Neural cell (in vitro differentiated cells): Measurements from ENCODE around the gene LRCOL1. TPM values are rescaled to one million over a fixed set of nuclear protein-coding genes. Genes with fewer than 3 reads are reported as not detected.

Source experiments
- H2AFZ ChIP-seq: fragments of 200-600, 300-800 bp; sonication (generic), shearing (Covaris generic); 2 replicates; pipeline ENCODE4 v1.6.0; 2014; ENCODE audit warnings: low read depth, mild to moderate bottlenecking, antibody characterized with exemption, low read length, moderate library complexity
- H3F3A ChIP-seq: fragments of 200-600 bp; shearing (Covaris generic); 2 replicates; pipeline ENCODE4 v1.6.1; 2016; ENCODE audit warnings: mild to moderate bottlenecking, moderate library complexity, mixed read lengths, antibody characterized with exemption, low read length; ENCODE audit not compliant: insufficient read depth, poor library complexity, severe bottlenecking
- H3K27ac ChIP-seq: fragments of 200-600, 300-800 bp; sonication (generic), shearing (Covaris generic); 2 replicates; pipeline ENCODE4 v1.5.1; 2014; ENCODE audit warnings: mild to moderate bottlenecking, low read length, moderate library complexity
- H3K27me3 ChIP-seq: fragments of 300-800, 200-600 bp; sonication (generic), shearing (Covaris generic); 2 replicates; pipeline ENCODE4 v1.6.0; 2014; ENCODE audit warnings: mild to moderate bottlenecking, low read depth, low read length, moderate library complexity; ENCODE audit not compliant: insufficient read depth
- H3K36me3 ChIP-seq: fragments of 300-800, 200-600 bp; sonication (generic), shearing (Covaris generic); 2 replicates; pipeline ENCODE4 v1.5.1; 2014; ENCODE audit warnings: mild to moderate bottlenecking, antibody characterized with exemption, low read length, moderate library complexity; ENCODE audit not compliant: insufficient read depth
- H3K4me2 ChIP-seq: fragments of 300-800, 200-600 bp; sonication (generic), shearing (Covaris generic); 2 replicates; pipeline ENCODE4 v1.6.0; 2014; ENCODE audit warnings: mild to moderate bottlenecking, low read length
- H3K4me3 ChIP-seq: fragments of 300-800, 200-600 bp; sonication (generic), shearing (Covaris generic); 2 replicates; pipeline ENCODE4 v1.5.1; 2014; ENCODE audit warnings: mild to moderate bottlenecking, low read length, moderate library complexity
- H3K79me2 ChIP-seq: fragments of 200-600 bp; shearing (Covaris generic); replicated peaks from 2 replicates; pipeline ENCODE4 v1.6.0; 2014; ENCODE audit warnings: mild to moderate bottlenecking, low read length, moderate library complexity; ENCODE audit not compliant: insufficient read depth
- H3K9ac ChIP-seq: fragments of 300-800, 200-600 bp; sonication (generic), shearing (Covaris generic); 2 replicates; pipeline ENCODE4 v1.6.1; 2016; ENCODE audit warnings: mild to moderate bottlenecking, low read length, mixed read lengths
- H3K9me2 ChIP-seq: fragments of 200-600 bp; shearing (Covaris generic); 2 replicates; pipeline ENCODE4 v1.6.1; 2016; ENCODE audit warnings: mild to moderate bottlenecking, low read length, mixed read lengths; ENCODE audit not compliant: insufficient read depth
- H3K9me3 ChIP-seq: fragments of 200-600, 300-800 bp; sonication (generic), shearing (Covaris generic); 2 replicates; pipeline ENCODE4 v1.6.1; 2016; ENCODE audit warnings: mild to moderate bottlenecking, mixed run types, low read length, moderate library complexity, mixed read lengths
- H4K20me1 ChIP-seq: fragments of 200-600 bp; shearing (Covaris generic); 2 replicates; pipeline ENCODE4 v1.6.1; 2016; ENCODE audit warnings: mild to moderate bottlenecking, mixed run types; ENCODE audit not compliant: insufficient read depth
- EP300 ChIP-seq: fragments of 450-650 bp; conservative IDR thresholded peaks from 2 replicates; pipeline ENCODE4 v1.6.1; 2014; ENCODE audit warnings: antibody characterized with exemption, mild to moderate bottlenecking, moderate library complexity; ENCODE audit not compliant: poor library complexity, severe bottlenecking
- EZH2 ChIP-seq: fragments of 200-600, 300-800 bp; shearing (Covaris generic), sonication (generic); IDR thresholded peaks from 2 replicates; pipeline ENCODE4 v1.6.1; 2014; ENCODE audit warnings: antibody characterized with exemption, low read length, borderline replicate concordance, mild to moderate bottlenecking; ENCODE audit not compliant: insufficient read depth, poor library complexity, severe bottlenecking
- MXI1 ChIP-seq: fragments of 450-650 bp; conservative IDR thresholded peaks from 2 replicates; pipeline ENCODE4 v1.6.1; 2014; ENCODE audit warnings: antibody characterized with exemption, mild to moderate bottlenecking; ENCODE audit not compliant: poor library complexity, severe bottlenecking
- POLR2AphosphoS5 ChIP-seq: IDR thresholded peaks from 2 replicates; pipeline ENCODE4 v1.6.1; 2012
- RAD21 ChIP-seq: fragments of 450-650 bp; conservative IDR thresholded peaks from 2 replicates; pipeline ENCODE4 v1.6.1; 2014; ENCODE audit warnings: antibody characterized with exemption, mild to moderate bottlenecking, moderate library complexity
- REST ChIP-seq: IDR thresholded peaks from 2 replicates; pipeline ENCODE4 v1.6.1; 2012; ENCODE audit warnings: borderline replicate concordance
- SMC3 ChIP-seq: fragments of 450-650 bp; conservative IDR thresholded peaks from 2 replicates; pipeline ENCODE4 v1.6.1; 2014; ENCODE audit warnings: antibody characterized with exemption, mild to moderate bottlenecking, moderate library complexity; ENCODE audit not compliant: poor library complexity
- TAF1 ChIP-seq: IDR thresholded peaks from 2 replicates; pipeline ENCODE4 v1.6.1; 2012; ENCODE audit warnings: low read depth
- polyA plus RNA-seq: library from polyadenylated mRNA; depleted of rRNA; stranded (reverse); fragments of >200 nt; gene quantifications from 2 replicates; pipeline ENCODE4 v1.2.3, GENCODE V29; 2014
- TF ChIP-seq, protein P1 (sequence below): fragments of 450-650 bp; IDR thresholded peaks from 2 replicates; pipeline ENCODE4 v1.5.1; 2014; ENCODE audit warnings: antibody characterized with exemption, mild to moderate bottlenecking, moderate library complexity; ENCODE audit not compliant: poor library complexity, severe bottlenecking

Gene LRCOL1
- polyA plus RNA-seq, 1 donor from 2014 or later, result not detected

DNA sequence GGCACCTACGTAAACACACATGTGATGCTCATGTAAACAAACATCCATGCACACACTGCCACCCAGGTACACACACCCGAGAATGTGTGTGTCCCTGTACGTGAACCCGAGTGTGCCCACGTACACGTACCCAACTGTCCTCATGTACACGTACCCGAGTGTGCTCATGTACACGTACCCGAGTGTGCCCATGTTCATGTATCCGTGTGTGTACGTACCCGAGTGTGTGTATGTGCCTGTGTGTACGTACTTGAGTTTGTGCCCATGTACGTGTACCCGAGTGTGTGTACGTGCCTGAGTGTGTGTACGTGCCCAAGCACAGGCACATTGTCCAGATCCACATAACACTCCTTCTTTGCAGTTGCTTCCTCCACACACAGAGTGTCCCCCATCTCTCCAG, 45.0 kb downstream of the LRCOL1 start:
- Histone ChIP-seq H3K27me3 (no peaks in the 10 kb centered on the region), H4K20me1 (peaks cover 13% of the 10 kb centered on the region), H3K79me2 (peaks cover 46% of the 10 kb centered on the region), H3K9ac (no peak overlapping the region), H3K4me2 (no peak overlapping the region), H3K27ac (no peak overlapping the region), H3F3A (no peaks in the 10 kb centered on the region), H3K4me3 (no peak overlapping the region), H3K9me2 (no peaks in the 10 kb centered on the region), H3K9me3 (no peaks in the 10 kb centered on the region), H3K36me3 (no peaks in the 10 kb centered on the region), H2AFZ (no peak overlapping the region)
- TF ChIP-seq POLR2AphosphoS5 (no peak), EP300 (no peak), REST (no peak), TAF1 (no peak), SMC3 (no peak), EZH2 (no peak), RAD21 (no peak), MXI1 (no peak)
- TF ChIP-seq, protein P1, sequence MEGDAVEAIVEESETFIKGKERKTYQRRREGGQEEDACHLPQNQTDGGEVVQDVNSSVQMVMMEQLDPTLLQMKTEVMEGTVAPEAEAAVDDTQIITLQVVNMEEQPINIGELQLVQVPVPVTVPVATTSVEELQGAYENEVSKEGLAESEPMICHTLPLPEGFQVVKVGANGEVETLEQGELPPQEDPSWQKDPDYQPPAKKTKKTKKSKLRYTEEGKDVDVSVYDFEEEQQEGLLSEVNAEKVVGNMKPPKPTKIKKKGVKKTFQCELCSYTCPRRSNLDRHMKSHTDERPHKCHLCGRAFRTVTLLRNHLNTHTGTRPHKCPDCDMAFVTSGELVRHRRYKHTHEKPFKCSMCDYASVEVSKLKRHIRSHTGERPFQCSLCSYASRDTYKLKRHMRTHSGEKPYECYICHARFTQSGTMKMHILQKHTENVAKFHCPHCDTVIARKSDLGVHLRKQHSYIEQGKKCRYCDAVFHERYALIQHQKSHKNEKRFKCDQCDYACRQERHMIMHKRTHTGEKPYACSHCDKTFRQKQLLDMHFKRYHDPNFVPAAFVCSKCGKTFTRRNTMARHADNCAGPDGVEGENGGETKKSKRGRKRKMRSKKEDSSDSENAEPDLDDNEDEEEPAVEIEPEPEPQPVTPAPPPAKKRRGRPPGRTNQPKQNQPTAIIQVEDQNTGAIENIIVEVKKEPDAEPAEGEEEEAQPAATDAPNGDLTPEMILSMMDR, result no peak

- no peaks in the 10 kb centered on the region for H3F3A ChIP-seq
- no peak overlapping the region for H3K27ac ChIP-seq
- H3K9ac ChIP-seq, result no peak overlapping the region
- H3K79me2 ChIP-seq, result peaks cover 46% of the 10 kb centered on the region
- no peak overlapping the region for H3K4me2 ChIP-seq
- H3K4me3 ChIP-seq, result no peak overlapping the region
- peaks cover 13% of the 10 kb centered on the region for H4K20me1 ChIP-seq
- no peaks in the 10 kb centered on the region for H3K27me3 ChIP-seq
- H2AFZ ChIP-seq, result no peak overlapping the region
- H3K36me3 ChIP-seq, result no peaks in the 10 kb centered on the region
- no peaks in the 10 kb centered on the region for H3K9me2 ChIP-seq
- TF ChIP-seq EP300, result no peak
- TF ChIP-seq POLR2AphosphoS5, result no peak
- no peak for TF ChIP-seq MXI1
- TF ChIP-seq SMC3, result no peak
- TF ChIP-seq RAD21, result no peak
- no peak for TF ChIP-seq EZH2
- TF ChIP-seq, protein P1, result no peak
- no peak for TF ChIP-seq REST
- no peak for TF ChIP-seq TAF1
- H3K9me3 ChIP-seq, result no peaks in the 10 kb centered on the region
Observed at GRCh38 chr12:132563911-132564310, 46.5 kb downstream of the LRCOL1 start.
